ENCODE measurements around the gene RSRC1.

- TF ChIP-seq CTCF (IDR thresholded peaks at IDR 0.05; ENCODE audit: borderline replicate concordance, extremely low read depth, low read length, poor library complexity, severe bottlenecking) (no peak), EZH2 (IDR thresholded peaks at IDR 0.05; ENCODE audit: borderline replicate concordance, low read depth, low read length, severe bottlenecking) (no peak)
These were observed 139.3 kb downstream of the RSRC1 start for GRCh38 chr3:158249183-158249582.
